ENCODE measurements around the gene C6orf47.

The C6orf47 gene

DNA sequence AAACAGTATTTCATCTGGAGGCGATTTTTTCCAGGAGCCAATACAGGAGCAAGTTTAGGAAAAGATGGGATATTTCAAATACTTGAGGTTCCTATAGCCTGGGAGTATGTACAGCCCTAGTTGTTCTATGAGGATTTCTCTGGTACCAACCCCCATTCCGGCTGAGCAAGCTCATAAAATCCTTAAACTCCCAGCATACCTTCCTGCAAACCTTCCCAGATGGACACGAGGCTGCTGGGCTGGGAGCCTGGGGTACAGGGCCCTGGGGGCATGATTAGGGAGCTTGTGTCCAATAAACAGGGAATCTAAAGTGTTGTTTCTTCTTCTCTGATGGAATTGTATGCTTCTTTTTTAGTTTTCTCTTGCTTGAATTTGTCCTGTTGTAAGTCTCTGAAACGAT, 38.6 kb downstream of the C6orf47 start:
- H3K4me3 ChIP-seq (ENCODE audit: low read length): peak overlapping the region; percentile 80
- TF ChIP-seq, protein P1, sequence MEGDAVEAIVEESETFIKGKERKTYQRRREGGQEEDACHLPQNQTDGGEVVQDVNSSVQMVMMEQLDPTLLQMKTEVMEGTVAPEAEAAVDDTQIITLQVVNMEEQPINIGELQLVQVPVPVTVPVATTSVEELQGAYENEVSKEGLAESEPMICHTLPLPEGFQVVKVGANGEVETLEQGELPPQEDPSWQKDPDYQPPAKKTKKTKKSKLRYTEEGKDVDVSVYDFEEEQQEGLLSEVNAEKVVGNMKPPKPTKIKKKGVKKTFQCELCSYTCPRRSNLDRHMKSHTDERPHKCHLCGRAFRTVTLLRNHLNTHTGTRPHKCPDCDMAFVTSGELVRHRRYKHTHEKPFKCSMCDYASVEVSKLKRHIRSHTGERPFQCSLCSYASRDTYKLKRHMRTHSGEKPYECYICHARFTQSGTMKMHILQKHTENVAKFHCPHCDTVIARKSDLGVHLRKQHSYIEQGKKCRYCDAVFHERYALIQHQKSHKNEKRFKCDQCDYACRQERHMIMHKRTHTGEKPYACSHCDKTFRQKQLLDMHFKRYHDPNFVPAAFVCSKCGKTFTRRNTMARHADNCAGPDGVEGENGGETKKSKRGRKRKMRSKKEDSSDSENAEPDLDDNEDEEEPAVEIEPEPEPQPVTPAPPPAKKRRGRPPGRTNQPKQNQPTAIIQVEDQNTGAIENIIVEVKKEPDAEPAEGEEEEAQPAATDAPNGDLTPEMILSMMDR (conservative IDR thresholded peaks at IDR 0.05; ENCODE audit: low read depth, low read length): no peak
- DNase-seq (ENCODE audit: low read depth): no peak

- TF ChIP-seq, protein P1 (conservative IDR thresholded peaks at IDR 0.05; ENCODE audit: low read depth, low read length): no peak
- no peak for DNase-seq (ENCODE audit: low read depth)
- peak overlapping the region; percentile 80 for H3K4me3 ChIP-seq (ENCODE audit: low read length)
Observed at GRCh38 chr6:31621320-31621939, 39.1 kb downstream of the C6orf47 start.

GRCh38 chr6:31620586-31621319, 39.8 kb downstream of the C6orf47 start, which contains the start of gene PRRC2A:
PRRC2A (plus strand) TSS chr6:31620715; CDS start chr6:31622790, 2,075 bp downstream.
- TF ChIP-seq, protein P1 (conservative IDR thresholded peaks at IDR 0.05; ENCODE audit: low read depth, low read length): no peak
- peak within 1 kb of the TSS; percentile 80 for H3K4me3 ChIP-seq (ENCODE audit: low read length)
- no peak for DNase-seq (ENCODE audit: low read depth)

DNA sequence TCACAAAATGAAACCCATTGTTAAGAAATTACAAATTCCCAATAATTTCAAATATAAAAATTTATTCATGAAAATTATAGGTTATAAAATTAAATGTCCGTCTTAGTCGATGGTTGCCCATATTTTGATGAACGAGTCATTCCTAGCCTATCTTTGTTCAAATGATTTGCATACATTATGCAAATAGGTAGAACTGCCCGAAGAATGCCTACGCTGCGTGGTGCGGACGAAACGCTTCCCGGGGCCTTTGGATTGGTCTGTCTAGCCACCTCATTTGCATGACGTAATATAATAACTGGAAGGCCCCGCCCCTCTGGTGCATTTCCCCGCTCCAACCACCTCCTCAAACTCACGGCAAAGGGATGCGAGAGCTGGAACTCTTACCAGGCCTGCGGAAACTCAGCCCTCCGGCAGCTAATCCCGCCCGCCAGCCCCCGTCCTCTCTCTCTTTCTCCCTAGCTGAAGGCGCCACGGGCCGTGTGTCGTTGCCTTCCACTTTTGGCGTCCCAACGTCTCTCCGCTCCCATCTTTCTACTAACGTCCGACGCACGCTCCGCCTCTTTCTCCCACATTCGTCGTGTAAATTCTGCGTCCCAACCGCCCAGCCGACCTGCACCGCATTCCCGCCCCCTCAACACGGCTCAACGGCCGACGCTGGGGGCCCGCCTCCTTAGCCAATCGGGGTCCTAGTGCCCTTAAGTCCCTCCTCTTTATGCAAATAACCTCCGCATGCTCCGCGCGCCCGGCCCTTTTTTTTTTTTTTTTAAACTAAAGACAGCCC, 40.6 kb downstream of the C6orf47 start:
- peak overlapping the region; percentile 59 for H3K4me3 ChIP-seq (ENCODE audit: low read length)
- TF ChIP-seq, protein P1 (conservative IDR thresholded peaks at IDR 0.05; ENCODE audit: low read depth, low read length): no peak
- DNase-seq (ENCODE audit: low read depth): peak; percentile 98

- DNase-seq (ENCODE audit: low read depth): no peak
- H3K4me3 ChIP-seq (ENCODE audit: low read length): no peak overlapping the region
- TF ChIP-seq, protein P1 (conservative IDR thresholded peaks at IDR 0.05; ENCODE audit: low read depth, low read length): no peak
Observed at GRCh38 chr6:31617010-31617409, 43.6 kb downstream of the C6orf47 start.

- TF ChIP-seq, protein P1 (conservative IDR thresholded peaks at IDR 0.05; ENCODE audit: low read depth, low read length): no peak
- no peak for DNase-seq (ENCODE audit: low read depth)
- H3K4me3 ChIP-seq (ENCODE audit: low read length): no peak overlapping the region
Observed at GRCh38 chr6:31615748-31616147, 44.8 kb downstream of the C6orf47 start.

Measured in retinal pigment epithelial cell (primary cell).